ENCODE results near the gene SCARB2.

The SCARB2 gene

DNA sequence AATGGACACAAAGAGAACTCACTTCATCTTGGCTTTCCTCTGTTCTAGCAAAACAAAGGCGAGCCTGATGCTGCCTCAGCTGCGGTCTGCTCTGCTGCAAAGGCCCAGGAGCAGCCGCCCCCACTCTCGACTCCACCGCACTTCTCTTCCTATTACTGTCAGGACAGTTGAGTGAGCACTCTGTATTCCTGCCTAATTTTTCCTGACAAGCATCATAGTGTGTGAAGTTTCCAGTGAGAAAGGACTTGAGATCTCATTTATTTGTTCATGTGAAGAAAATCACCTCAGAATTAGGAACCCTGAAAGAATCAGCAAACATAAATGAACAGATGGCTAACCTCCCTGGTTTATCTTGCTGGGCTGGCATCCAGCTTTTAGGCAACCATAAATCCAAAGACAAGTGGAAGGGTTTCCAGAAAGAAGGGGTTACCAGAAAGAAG lies 15.6 kb downstream of the SCARB2 start:
- no peak for DNase-seq

DNA sequence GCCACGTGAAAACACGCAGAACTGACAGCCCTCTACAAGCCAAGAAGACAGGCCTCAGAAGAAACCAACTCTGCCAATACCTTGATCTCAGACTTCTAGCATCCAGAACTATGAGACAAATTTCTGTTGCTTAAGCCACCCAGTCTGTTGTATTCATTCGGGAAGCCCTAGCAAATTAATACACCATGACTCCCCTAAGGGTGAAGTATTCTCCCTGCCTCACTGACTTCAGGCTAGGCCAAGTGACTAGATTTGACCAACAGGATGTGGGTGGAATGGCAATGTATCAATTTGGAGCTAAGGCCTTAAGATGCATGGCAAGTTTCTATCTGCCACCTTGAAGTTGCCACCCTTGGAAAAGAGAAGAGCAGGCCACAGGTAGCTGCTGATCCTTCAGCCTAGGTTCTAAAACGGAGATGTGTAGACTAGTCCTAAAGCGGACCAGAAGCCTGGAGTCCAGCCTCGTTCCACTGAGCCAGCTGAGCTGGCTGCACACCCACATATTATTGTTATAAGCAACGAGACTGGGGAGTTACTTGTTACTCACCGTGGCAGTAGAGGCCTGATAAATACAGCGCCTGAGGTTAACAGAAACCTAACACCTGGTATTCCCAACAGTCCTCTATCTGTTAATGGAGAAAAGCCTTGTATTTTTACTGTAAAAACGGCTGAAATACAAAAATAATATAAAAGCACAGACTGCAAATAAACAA lies 16.4 kb downstream of the SCARB2 start:
- no peak for DNase-seq

DNA sequence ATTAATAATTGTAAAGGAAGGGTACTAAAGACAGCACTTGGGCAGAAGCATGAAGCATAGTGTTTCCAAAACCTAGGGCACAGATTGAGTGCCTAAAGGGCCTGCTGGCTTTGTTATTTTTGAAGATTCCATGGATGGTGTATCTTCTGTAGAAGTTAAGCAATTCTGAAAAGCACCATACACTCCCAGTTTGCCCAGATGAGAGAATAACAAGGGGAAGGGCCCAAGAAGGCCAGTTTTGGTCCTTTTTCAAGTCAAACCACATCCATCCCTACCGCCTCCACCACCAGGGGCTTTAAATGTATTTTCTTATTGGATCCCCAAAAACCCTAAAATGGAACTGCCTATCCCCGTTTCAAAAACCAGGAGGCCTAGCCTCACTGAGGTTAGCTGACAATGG lies 17.2 kb downstream of the SCARB2 start:
- DNase-seq, result no peak

DNA sequence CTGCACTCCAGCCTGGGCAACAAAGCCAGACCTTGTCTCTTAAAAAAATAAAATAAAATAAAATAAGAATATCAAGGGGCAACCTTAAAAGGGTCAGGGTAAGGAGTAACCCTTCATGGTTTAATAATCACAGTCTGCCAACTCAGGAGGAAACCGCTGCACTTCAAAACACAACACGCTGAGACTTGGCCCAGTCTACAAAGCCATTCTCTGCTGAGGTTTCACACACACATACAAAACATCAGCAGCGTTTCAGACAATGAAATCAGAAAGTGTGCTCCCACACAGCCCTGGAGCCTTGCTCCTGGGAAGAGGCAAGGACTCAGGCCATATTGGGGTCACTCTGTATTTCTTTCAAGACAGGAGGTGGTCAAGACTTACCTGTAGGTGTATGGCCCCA lies 18.3 kb downstream of the SCARB2 start:
- no peak for DNase-seq

DNA sequence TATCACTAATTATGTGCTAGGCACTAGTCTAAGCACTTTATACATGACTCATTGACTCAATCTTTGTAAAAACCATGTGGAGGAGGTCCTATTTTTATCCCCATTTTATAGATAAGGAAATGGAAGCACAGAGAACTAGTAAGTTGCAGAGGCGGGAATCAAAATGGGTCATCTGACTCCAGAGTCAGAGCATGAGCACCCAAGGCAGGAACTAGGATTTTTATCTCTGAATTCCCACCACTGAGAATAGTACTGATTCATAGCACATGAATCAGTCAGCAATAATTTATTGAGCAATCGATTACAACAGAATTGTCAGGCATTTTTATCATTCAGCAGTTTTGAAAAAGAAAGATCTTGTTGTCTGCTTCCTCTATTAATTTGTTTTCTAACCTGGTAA lies 19.3 kb downstream of the SCARB2 start:
- DNase-seq, result no peak

DNA sequence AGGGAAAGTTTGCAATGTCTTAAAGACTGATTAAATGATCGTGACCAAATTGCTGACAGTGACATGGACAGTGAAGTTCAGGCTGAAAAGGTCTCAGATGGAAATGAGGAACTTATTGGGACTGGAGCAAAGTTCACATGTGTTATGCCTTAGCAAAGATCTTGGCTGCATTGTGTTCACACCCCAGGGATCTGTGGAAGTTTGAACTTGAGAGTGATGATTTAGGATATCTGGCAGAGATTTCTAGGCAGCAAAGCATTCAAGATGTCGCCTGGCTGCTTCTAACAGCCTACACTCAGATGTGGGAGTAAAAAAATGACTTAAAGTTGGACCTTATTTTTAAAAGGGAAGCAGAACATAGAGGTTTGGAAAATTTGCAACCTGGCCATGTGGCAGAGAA lies 21.4 kb downstream of the SCARB2 start:
- no peak for DNase-seq

DNA sequence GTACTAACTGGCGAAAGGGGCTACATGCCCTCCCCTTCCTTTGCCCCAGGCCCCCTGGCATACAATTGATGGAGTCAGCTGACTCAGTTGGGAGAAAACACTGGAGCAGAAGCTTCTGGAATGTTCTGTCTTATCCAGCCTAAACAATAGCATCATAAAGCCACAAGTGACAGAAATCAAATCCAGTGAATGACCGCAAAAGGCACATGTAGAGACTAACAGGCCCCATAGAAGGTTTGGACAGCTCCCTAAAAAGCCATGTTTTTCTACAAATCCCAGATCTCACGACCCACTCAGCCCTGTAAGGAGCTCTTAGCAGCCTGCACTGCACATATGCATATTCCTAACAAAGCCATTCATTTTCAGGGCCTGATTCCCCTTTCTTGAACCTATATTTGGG lies 25.1 kb downstream of the SCARB2 start:
- no peak for DNase-seq

DNA sequence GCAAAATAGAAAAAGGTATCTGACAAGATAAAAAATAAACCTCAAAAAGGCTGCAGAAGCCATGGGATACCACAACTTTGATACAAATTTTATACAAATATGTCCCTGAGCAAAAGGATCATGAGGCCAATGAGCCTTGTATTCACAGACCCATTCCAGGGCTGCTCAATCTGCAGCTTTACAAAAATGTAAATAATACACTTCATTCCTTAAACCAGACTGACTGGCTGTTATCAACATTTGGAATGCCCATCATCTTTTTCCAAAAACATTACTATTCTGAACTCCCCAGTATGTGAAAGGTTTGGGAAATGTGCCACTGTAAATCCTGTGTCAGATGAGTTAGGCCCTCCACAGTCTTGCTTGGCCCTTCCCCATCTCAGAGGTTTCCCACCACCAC lies 25.5 kb downstream of the SCARB2 start:
- DNase-seq, result no peak

DNA sequence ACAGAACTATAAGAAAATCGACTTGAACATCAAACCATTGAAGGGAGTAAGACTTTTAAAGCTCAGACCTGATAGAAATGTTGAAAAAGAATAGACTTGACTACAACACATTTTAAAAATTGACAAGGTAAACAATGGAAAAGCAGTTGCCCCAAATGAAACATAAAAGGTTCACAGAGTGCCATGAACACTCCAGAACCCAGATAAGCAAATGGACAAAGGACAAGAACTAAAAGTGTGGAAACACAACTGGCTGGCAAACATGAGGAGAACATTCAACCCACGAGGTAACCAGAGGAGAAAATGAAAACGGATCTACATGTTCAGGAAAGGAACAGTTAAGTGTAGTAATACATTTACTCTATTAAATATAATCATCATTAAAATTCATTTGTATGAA lies 26.5 kb downstream of the SCARB2 start:
- DNase-seq, result no peak

DNA sequence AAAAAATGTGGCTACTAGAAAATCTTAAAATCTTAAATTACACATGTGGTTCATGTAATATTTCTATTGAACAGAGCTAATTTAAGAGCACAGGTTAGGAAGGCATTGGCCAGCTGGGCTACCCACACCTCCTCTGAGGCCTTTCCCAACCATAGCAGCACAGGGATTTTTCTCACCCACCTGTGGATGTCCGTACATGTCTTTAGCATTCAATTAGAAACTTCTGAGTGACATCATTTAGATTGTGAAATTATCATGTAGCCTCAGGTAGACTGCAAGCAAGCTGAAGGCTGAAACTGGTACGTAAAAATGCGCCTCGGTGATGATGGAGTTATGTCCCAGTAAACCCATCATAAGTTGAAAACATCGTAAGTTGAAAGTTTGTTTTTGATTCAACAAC lies 31.2 kb downstream of the SCARB2 start:
- no peak for DNase-seq

DNA sequence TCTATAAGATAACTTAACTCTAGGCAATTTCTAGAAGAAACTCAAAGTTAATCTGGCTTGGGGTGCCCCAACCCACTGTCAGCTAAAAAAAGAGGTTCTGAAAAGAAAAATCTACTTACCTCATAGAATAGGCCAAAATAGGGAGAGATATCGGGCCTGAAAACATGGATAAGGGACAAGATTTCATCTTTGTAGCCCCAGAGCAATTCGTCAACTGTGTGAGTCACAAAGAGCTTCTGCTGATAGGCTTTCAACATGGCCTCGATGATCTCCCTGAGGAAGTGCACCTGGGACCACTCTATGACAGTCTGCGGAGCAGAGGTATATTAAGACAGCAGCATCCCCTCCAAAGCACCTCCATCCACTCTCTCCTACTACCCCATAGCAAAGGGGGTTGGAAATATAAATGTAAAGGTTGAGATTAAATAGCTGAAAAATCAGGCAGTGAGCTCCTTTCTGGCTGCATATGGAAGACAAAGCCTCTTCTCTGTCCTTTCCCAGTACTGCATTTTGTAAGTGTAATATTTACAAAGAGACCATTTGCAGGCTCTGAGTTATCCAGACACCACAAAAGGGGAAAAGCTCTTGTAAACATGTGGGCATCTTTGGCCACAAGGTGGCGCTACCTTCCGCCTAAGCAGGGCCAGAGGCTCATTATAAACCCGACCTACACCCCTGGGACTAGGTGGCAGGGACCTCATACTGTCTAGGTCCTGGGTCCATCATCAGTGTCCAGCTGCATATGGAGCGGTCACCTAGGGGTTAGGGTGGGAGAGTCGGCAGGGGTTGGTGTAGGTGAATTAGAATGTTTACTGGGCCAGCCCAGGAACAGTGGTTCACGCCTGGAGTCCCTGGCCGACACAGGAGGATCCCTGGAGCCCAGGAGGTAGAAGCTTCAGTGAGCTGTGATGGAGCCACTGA lies 34.0 kb downstream of the SCARB2 start:
- DNase-seq, result peak; percentile 65

DNA sequence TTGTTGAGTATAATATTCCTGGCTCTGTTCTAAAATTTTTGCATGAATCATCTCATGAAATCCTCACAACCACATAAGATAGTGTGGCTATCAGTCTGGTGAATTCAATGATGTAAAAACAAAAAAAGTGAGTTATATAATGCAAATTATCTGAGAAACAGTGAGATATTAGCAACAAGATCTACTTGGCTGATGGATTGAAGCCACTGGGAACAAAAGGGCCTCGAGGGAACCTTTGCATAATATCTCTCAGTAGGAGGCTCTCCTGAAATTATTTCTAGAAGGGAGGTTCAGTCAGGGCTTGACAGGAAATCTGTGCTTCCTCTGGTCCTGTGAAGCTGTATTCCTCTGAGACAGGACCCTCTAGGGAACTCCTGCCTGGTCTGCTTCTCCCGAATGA lies 35.3 kb downstream of the SCARB2 start:
- DNase-seq, result no peak

DNA sequence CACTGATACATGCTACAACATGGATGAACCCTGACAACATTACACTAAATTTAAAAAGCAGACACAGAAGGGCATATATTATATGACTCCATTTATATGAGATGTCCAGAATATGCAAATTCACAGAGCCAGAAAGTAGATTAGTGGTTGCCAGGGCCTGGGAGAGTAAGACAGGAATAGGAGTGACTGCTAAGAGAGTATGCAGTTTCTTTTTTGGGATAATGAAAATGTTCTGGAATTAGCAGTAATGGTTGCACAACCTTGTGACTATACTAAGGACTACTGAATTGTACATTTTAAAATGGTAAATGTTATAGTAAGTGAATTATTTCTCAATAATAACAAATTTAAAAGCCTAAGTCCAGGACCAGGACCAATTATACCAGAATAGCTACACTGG lies 35.9 kb downstream of the SCARB2 start:
- no peak for DNase-seq

DNA sequence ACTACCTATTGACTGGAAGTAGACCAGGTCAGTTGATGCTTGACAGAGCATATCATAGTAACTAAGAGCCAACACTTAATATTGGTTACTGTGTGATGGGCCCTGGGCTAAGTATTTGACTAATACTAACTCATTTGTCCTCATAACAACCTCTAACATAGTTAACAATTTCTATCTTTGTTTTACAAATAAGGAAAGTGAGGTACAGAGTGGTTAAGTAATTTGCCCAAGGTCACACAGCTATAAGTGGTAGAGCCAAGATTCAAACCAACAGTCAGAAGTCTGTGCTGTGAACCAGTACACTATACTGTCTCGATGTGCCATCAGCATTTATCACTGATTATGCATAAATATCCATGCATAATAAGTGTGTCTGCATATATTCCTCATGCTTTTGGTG lies 38.3 kb downstream of the SCARB2 start:
- DNase-seq, result no peak

DNA sequence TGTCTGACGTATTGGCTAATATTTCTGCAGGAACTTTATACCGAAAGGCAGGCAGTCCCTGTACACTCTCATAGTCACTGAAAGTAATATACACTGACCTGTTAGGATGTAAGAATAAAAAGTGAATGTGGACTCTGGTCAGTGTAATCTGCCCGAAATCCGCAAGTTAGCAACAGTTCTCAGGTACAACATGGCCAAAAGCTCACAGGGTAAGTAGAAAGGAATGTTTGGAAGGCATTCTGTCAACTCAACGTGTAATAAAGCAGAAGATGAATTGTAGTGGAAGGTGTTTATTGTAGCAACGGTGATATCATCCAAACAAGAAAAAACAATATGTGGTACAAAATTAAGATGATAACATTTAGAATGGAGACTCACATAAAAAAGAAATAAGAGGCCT lies 39.4 kb downstream of the SCARB2 start:
- no peak for DNase-seq

DNA sequence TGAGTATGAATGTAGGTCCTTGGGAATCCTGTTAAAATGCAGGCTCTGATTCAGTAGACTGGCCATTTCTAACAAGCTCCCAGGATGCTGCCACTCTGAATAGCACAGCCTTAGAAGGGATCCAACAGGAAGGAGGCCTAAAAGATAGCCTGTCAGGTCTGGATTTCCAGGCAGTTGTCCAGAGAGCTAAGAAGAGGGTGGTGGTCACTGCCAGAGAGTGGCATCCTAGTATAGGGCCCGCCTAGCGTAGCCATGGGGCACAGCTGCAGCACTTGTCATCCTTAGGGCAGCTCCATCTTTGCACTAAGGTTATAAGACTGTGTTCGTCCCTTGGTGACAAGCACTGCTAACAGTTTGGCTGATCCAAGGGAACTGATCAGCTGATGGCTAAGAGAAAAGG lies 44.9 kb downstream of the SCARB2 start:
- no peak for DNase-seq

DNA sequence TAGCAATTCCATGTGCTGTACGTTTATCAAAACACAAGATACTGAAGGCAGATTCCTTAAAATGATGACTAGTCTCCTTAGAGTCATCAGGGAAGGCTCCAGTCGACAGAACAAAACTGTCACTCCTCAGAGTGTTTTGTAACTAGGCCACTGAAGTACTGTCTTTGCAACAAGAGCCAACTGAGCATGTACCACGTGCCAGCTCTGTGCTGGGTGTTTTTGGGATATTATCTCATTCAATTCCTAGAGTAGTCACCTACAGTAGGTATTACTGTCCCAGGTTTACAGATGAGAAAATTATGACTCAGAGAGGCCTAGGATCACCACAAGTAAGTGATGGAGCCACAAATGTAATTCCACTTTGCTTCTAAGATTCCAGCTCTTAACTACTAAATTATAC lies 47.1 kb downstream of the SCARB2 start:
- DNase-seq, result no peak

DNA sequence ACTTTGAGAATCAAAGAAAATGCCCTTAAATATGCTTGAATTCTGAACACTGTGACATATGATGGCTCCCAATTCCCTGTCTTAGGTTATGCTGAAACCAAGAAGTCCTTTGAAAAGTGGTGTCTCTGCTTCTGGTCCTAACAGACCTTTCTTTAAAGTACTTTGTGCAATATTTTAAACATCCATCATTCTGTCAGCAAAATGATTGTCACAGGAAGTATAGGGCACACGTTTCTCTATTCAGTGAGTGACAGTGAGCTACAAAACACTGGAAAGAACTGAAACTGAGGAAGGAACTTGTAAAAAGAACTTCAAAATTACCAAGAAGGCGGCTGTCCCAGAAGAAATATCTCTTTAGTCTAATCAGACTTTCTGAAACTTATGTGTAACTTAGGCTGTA lies 53.3 kb downstream of the SCARB2 start:
- DNase-seq, result no peak

DNA sequence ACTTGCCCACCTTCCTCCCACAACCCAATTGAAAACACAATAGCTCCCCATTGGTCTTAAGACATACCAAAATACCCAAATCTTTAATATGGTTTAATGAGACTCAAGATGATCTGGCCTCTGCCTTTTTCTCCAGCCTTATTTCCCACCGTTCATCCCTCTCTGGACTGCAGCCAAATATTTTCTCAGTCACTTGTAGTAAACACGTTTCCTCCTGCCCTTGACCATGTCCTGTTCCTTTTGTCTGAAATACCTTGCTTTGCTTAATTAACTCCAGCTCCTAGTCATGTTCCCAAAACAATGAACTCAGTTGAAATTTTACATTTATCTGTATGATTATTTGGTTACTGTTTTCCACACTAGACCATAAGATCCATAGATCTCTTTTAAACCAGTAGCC lies 57.0 kb downstream of the SCARB2 start:
- DNase-seq, result no peak

DNA sequence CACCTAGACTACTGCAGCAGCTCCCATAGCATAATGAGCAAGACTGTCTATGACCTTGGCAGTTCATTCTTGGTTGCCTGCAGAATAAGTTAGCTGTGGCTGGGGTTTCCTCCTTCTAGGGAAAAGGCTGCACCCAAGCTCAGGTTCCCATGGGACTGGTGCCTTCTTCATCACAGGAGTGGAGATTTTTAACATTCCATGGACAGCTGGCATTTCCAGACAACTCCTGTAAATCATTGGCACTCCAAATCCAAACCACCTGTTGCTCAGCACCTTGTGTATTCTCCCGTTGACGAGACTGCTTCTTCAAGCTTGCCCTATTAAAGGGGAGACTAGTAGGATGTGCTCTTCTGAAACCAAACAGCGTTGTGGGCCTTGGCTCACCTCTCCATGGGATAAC lies 57.6 kb downstream of the SCARB2 start:
- no peak for DNase-seq

DNA sequence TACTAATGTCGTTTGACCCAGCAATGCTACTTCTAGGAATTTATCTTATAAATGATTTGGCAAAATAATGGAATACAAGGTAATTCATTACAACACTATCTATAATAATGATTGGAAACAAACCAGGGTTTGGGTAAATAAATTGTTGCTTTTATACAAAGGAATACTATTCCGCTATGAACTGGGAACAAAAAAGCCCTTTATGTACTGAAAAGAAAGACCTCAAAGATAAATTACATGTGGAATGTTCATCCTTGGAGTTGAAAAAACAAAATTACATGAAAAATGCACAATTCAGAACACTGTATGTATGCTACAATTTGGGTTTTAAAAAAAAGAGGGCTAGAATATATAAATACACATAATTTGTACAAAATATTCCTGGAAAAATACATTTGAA lies 60.3 kb downstream of the SCARB2 start:
- DNase-seq, result no peak

DNA sequence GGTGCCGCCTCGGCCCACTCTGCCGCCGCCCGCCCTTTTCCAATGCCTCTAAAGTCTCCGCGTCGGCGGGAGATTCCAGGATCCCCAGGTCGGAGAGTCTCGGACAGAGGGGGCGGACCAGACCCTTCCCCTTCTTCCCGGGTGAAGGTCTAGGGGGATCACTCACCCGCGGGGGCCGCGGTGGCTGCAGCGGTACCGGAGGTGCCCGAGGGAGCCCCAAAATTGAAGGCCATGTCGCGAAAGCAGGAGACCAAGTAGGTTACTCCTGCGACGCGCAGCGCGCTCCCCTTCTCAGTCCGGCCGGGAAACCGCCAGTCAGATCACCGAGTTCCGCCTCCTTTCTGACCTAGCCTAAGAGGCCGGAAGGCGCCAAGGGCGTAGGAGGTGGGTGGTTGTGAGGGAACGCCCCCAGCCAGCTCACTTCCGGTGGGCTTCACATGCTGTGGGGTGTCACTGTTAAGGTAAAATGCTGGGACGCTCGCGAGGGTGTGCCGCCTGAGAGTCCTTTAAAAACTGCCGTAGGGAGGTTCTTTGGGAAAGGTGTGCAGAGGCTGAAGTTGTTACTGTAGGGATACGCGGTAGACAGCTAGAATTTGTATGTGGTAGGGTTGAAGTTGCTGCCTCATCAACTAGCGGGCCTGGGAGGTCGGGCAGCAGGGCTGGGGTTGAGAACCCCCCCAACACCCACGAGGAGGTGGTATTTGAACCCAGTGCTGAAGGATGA lies 65.3 kb downstream of the SCARB2 start, which contains the start of gene NUP54:
Gene NUP54 (minus strand): TSS at position 256 of the 724 bp plus-strand sequence. CDS start 23 bp downstream, at position 233.
- DNase-seq, result peak; percentile 93

DNA sequence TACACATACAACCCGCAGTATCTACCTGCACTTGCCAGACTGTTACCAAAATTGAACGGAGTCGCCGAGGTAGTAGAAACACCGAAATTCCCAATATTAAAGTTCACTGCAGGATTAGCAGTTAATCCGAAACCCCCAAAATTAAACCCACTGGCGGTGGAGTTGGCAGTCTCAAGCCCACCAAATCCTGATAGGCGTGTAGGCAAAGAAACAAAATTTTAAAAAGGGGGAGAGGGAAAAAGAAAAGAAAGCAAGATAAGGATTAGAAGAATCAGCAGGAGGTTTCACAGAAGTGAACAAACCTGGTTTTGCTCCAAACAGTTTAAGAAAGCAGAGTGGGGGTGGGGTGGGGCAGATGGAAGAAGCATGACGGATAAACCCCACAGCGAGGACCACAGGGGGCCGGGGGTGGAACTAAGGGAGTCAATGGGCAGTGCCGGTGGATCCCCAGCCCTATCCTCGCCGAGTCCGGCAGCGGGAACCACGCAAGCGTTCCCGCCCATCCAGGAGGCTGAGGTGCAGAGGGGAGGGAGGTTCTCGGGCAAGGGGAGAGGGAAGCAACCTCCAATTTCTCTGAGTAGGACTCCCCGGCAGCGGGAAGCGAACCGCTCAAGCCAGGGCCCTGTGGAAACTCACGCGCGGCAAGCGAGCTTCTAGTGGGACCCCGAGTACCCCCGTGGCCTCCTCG lies 66.0 kb downstream of the SCARB2 start:
- peak; percentile 15 for DNase-seq

Measured in activated effector memory CD4-positive, alpha-beta T cell treated with Interleukin-2 at 50 U/mL for 16 hours (primary cell).